IPS DF 6.9 (cell line): ENCODE data around the gene RNF207.

Experiments
- DNase-seq: peaks from one replicate; pipeline ENCODE4 v3.0.0-alpha.2; 2013; ENCODE audit warnings: low read depth, low spot score
- H3K27ac ChIP-seq: one replicate; pipeline ENCODE4 v1.5.1; 2013; ENCODE audit warnings: low read length, control low read depth
- H3K27me3 ChIP-seq: 2 replicates; pipeline ENCODE4 v1.6.1; 2013; ENCODE audit warnings: mild to moderate bottlenecking, low read length; ENCODE audit not compliant: control insufficient read depth, insufficient read depth
- H3K36me3 ChIP-seq: 2 replicates; pipeline ENCODE4 v1.6.1; 2013; ENCODE audit warnings: low read length; ENCODE audit not compliant: control insufficient read depth, insufficient read depth
- H3K4me1 ChIP-seq: 2 replicates; pipeline ENCODE4 v1.6.1; 2013; ENCODE audit warnings: low read length; ENCODE audit not compliant: control insufficient read depth, insufficient read depth
- H3K4me3 ChIP-seq: 2 replicates; pipeline ENCODE4 v1.5.1; 2013; ENCODE audit warnings: mild to moderate bottlenecking, low read length
- H3K9me3 ChIP-seq: 2 replicates; pipeline ENCODE4 v1.6.1; 2013; ENCODE audit warnings: low read length, inconsistent platforms; ENCODE audit not compliant: control insufficient read depth, insufficient read depth
- WGBS: extraction: QIAGEN DNeasy Blood & Tissue Kit; methylation state at CpG from one replicate; pipeline ENCODE4 v1.1.7; 2013; ENCODE audit warnings: mixed read lengths, missing lambda C conversion rate; ENCODE audit not compliant: insufficient read length, insufficient coverage; 5-methylcytosine and 5-hydroxymethylcytosine counted together

Gene RNF207

GRCh38 chr1:6270401-6270800, 64.5 kb downstream of the RNF207 start:
- no peaks in the 10 kb centered on the region for H3K9me3 ChIP-seq
- H3K36me3 ChIP-seq, result no peaks in the 10 kb centered on the region
- no CpG with 5 or more reads among the region's 8 CpGs for WGBS
- H3K4me1 ChIP-seq, result no peaks in the 10 kb centered on the region; the same call in 1 of the 2 replicates
- no peaks in the 10 kb centered on the region for H3K27me3 ChIP-seq
- H3K4me3 ChIP-seq, result no peak overlapping the region
- no peak for DNase-seq
- H3K27ac ChIP-seq, result no peak overlapping the region
